ENCODE data around the gene NLRC5.

DNA sequence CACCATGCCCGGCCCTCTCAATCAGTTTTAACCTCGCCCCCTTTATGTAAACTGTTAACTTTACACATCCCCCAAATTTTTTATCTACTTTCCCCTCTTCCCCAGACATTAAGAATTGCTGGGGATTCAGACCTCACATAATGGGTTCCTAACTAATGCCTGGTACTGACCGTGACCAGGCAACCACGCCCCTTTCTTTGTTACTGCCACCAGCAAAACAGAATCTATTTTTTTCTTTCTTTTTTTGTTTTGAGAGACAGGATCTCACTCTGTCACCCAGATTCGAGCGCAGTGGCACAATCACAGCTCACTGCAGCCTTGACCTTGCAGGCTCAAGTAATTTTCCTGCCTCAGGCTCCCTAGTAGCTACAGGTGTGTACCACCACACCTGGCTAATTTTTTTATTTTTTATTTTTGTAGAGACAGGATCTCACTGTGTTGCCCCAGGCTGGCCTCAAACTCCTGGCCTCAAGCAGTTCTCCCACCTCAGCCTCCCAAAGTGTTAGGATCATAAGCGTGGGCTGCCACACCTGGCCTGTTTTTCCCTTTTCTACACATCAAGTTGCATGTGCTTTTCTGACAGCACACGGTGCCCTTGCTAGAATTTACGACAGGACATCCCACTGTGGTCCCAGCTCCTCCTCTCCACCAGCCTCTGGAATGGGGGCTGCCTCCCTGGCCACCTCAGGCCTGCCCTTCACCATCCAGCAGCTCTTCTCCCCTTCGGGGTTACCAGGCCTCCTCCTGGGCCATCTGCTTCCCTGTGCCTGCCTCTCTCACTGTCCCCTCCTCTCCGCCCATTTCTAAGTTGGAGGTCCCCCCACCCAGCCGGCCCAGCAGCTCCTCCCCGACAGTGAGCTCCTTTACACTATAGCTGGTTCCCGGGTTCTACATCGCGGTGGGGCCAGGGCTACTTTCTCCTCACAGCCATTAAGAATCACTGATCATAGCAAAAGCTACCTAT is 113.8 kb downstream of the NLRC5 start:
- TF ChIP-seq, protein P1, sequence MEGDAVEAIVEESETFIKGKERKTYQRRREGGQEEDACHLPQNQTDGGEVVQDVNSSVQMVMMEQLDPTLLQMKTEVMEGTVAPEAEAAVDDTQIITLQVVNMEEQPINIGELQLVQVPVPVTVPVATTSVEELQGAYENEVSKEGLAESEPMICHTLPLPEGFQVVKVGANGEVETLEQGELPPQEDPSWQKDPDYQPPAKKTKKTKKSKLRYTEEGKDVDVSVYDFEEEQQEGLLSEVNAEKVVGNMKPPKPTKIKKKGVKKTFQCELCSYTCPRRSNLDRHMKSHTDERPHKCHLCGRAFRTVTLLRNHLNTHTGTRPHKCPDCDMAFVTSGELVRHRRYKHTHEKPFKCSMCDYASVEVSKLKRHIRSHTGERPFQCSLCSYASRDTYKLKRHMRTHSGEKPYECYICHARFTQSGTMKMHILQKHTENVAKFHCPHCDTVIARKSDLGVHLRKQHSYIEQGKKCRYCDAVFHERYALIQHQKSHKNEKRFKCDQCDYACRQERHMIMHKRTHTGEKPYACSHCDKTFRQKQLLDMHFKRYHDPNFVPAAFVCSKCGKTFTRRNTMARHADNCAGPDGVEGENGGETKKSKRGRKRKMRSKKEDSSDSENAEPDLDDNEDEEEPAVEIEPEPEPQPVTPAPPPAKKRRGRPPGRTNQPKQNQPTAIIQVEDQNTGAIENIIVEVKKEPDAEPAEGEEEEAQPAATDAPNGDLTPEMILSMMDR (IDR thresholded peaks at IDR 0.05 in 8 of 11, conservative IDR thresholded peaks at IDR 0.05 in 3 of 11): no peak
- TF ChIP-seq POLR2AphosphoS5 (IDR thresholded peaks at IDR 0.05) (no peak), POLR2A (IDR thresholded peaks at IDR 0.05) (no peak)

Measured in spleen (tissue), 7 donors.